Endodermal cell (in vitro differentiated cells): ENCODE data around the gene C1QTNF8. TPM values are rescaled to one million over a fixed set of nuclear protein-coding genes. Genes with fewer than 3 reads are reported as not detected.

Source experiments
- DNase-seq: peaks from one replicate; pipeline ENCODE4 v3.0.0-alpha.2; 2017
- H3K27ac ChIP-seq: 2 replicates; pipeline ENCODE4 v1.5.1; 2013; ENCODE audit warnings: mild to moderate bottlenecking, low read depth, low read length, moderate library complexity
- H3K27me3 ChIP-seq: 2 replicates; pipeline ENCODE4 v1.6.1; 2013; ENCODE audit warnings: mild to moderate bottlenecking, low read length, moderate library complexity; ENCODE audit not compliant: insufficient read depth, control insufficient read depth, poor library complexity, severe bottlenecking
- H3K36me3 ChIP-seq: 2 replicates; pipeline ENCODE4 v1.7.0; 2013; ENCODE audit warnings: mild to moderate bottlenecking, low read length, moderate library complexity; ENCODE audit not compliant: control insufficient read depth, insufficient read depth
- H3K4me1 ChIP-seq: one replicate; pipeline ENCODE4 v1.7.0; 2013; ENCODE audit warnings: low read length; ENCODE audit not compliant: control insufficient read depth, insufficient read depth
- H3K4me3 ChIP-seq: 2 replicates; pipeline ENCODE4 v1.5.1; 2013; ENCODE audit warnings: mild to moderate bottlenecking, low read length, moderate library complexity
- H3K9ac ChIP-seq: 2 replicates; pipeline ENCODE4 v1.6.1; 2013; ENCODE audit warnings: mild to moderate bottlenecking, low read length, moderate library complexity; ENCODE audit not compliant: poor library complexity, severe bottlenecking; ENCODE audit errors: extremely low read depth
- H3K9me3 ChIP-seq: 2 replicates; pipeline ENCODE4 v1.6.1; 2013; ENCODE audit warnings: mild to moderate bottlenecking, low read length, moderate library complexity; ENCODE audit not compliant: control insufficient read depth
- H3K27ac Mint-ChIP-seq: 2 replicates; pipeline ENCODE4 v1.8.0; 2020; ENCODE audit warnings: mixed read lengths
- H3K27me3 Mint-ChIP-seq: 2 replicates; pipeline ENCODE4 v1.8.0; 2021; ENCODE audit warnings: mild to moderate bottlenecking, mixed read lengths; ENCODE audit not compliant: insufficient read depth
- H3K36me3 Mint-ChIP-seq: 2 replicates; pipeline ENCODE4 v1.8.0; 2020; ENCODE audit warnings: low read depth, mixed read lengths
- H3K4me1 Mint-ChIP-seq: 2 replicates; pipeline ENCODE4 v1.8.0; 2020; ENCODE audit warnings: mixed read lengths
- H3K4me3 Mint-ChIP-seq: 2 replicates; pipeline ENCODE4 v1.8.0; 2020; ENCODE audit warnings: mild to moderate bottlenecking, moderate library complexity, mixed read lengths
- H3K9me3 Mint-ChIP-seq: 2 replicates; pipeline ENCODE4 v1.8.0; 2020; ENCODE audit warnings: mild to moderate bottlenecking, mixed read lengths
- WGBS, 2 experiments: methylation state at CpG; one replicate each; pipeline versions ENCODE4 v1.1.5 to v1.1.7; 2013; ENCODE audit warnings: missing lambda C conversion rate in 2 of 2, mixed read lengths in 1 of 2; ENCODE audit not compliant: insufficient coverage in 1 of 2, insufficient read length in 1 of 2; 5-methylcytosine and 5-hydroxymethylcytosine counted together
- total RNA-seq, 2 donors: library from RNA; stranded (reverse); fragmentation: NEBNext Ultra II Directional in 1 of 2; extraction: Animal tissue kit (Norgen Biotek cat#: 25700) in 1 of 2; gene quantifications; 2 replicates in 1 of 2; 3 replicates in 1 of 2; pipeline ENCODE4 v1.2.1, GENCODE V29; 2021
- TF ChIP-seq, protein P1 (sequence below): fragments of 200-600 bp; sonication (generic); conservative IDR thresholded peaks from 2 replicates; pipeline ENCODE4 v1.5.0; 2021; ENCODE audit warnings: antibody characterized with exemption, mild to moderate bottlenecking

C1QTNF8 gene
- total RNA-seq, 2 donors from 2014 or later, result 0.15 to 0.20 TPM

DNA sequence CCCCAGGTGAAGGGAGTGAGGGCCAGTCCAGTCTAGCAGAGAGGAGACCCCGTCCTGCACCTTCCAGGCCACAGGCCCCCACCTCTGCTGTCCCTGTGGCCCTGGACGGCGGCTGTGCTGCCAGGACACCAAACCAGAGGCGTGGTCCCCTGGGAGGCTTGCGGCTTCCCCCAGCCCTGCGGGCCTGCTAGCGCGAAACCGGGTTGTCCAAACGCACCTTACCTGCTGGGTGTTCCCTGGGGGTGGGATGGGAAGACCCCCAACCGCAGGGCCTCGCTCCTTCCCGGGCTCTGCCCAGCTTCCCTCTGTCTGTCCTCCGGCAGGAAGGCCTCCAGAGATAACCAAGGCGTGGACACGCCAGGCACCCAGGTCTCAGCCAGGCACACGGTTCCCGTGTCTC, 37.2 kb upstream of the C1QTNF8 start:
- no peaks in the 10 kb centered on the region for H3K27me3 ChIP-seq
- H3K9me3 ChIP-seq, result no peaks in the 10 kb centered on the region
- no peaks in the 10 kb centered on the region for H3K4me1 ChIP-seq
- Mint-ChIP-seq H3K4me1 (no peaks in the 10 kb centered on the region), H3K36me3 (no peaks in the 10 kb centered on the region), H3K27me3 (no peaks in the 10 kb centered on the region), H3K4me3 (no peak overlapping the region), H3K9me3 (no peaks in the 10 kb centered on the region), H3K27ac (no peak overlapping the region)
- TF ChIP-seq, protein P1, sequence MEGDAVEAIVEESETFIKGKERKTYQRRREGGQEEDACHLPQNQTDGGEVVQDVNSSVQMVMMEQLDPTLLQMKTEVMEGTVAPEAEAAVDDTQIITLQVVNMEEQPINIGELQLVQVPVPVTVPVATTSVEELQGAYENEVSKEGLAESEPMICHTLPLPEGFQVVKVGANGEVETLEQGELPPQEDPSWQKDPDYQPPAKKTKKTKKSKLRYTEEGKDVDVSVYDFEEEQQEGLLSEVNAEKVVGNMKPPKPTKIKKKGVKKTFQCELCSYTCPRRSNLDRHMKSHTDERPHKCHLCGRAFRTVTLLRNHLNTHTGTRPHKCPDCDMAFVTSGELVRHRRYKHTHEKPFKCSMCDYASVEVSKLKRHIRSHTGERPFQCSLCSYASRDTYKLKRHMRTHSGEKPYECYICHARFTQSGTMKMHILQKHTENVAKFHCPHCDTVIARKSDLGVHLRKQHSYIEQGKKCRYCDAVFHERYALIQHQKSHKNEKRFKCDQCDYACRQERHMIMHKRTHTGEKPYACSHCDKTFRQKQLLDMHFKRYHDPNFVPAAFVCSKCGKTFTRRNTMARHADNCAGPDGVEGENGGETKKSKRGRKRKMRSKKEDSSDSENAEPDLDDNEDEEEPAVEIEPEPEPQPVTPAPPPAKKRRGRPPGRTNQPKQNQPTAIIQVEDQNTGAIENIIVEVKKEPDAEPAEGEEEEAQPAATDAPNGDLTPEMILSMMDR, result no peak
- H3K36me3 ChIP-seq, result no peaks in the 10 kb centered on the region
- no peak overlapping the region for H3K9ac ChIP-seq
- no peak for DNase-seq
- no peak overlapping the region for H3K4me3 ChIP-seq
- 93 to 94% methylated on average over 14 to 18 of the region's 18 CpGs for WGBS, 2 experiments
- no peak overlapping the region for H3K27ac ChIP-seq

DNA sequence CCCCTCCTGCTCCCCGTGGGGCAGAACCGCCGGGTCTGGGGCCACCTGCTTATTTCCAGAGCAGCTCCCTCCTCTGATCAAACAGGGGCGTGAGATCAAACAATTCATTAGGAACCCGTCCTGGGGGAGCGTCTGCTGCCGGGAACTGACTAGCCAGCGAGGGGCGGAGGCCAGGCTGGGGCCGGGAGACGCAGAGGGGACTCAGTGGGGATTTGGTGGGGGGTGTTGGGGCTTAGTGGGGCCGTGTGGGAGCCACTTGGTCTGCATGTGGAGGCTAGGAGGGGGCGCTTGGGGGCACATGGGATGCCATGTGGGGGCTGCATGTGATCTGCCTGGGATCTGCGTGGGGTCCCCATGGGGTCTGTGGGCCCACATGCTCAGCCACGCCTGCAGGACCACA, 36.4 kb upstream of the C1QTNF8 start:
- 80 to 88% methylated on average over 3 to 15 of the region's 15 CpGs for WGBS, 2 experiments
- no peak overlapping the region for H3K27ac Mint-ChIP-seq

DNA sequence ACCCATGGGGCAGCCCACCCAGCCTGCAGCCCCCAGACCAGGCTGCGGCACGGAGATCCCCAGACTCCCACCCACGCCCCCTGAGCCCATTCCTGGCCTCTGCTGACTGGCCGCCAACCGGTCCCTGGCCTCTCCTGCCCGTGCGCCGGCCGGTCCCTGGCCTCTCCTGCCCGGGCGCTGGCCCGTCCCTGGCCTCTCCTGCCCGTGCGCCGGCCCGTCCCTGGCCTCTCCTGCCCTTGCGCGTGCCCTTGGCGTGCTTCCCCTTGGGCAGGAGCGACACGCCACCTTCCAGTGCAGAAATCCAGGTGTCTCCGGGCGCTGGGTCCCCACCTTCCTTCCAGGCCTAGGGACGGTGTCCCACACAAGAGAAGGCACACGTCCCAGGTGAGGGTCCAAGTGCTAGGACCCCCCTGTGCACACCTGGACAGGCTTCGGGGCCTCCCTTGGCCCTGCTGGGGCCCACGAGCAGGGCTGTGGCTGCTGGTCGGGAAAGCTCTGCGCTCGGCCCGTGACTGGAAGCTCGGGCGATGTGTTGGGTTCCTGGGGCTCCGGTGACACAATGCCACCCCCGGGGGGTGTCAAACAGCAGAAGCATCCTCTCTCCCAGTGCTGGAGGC, 35.4 kb upstream of the C1QTNF8 start:
- Histone ChIP-seq H3K4me3 (no peak overlapping the region), H3K4me1 (no peaks in the 10 kb centered on the region), H3K9ac (no peak overlapping the region), H3K27ac (no peak overlapping the region), H3K9me3 (no peaks in the 10 kb centered on the region), H3K27me3 (no peaks in the 10 kb centered on the region), H3K36me3 (no peaks in the 10 kb centered on the region)
- 94 to 96% methylated on average over 27 to 35 of the region's 35 CpGs for WGBS, 2 experiments
- TF ChIP-seq, protein P1, result no peak
- no peak for DNase-seq
- Mint-ChIP-seq H3K36me3 (no peaks in the 10 kb centered on the region), H3K4me1 (no peaks in the 10 kb centered on the region), H3K27ac (no peak overlapping the region), H3K4me3 (no peak overlapping the region), H3K9me3 (no peaks in the 10 kb centered on the region), H3K27me3 (no peaks in the 10 kb centered on the region)

More for the DNA sequence above, 36.4 kb upstream of the C1QTNF8 start:
- no peaks in the 10 kb centered on the region for H3K27me3 Mint-ChIP-seq
- Histone ChIP-seq H3K27ac (no peak overlapping the region), H3K4me3 (no peak overlapping the region), H3K4me1 (no peaks in the 10 kb centered on the region), H3K36me3 (no peaks in the 10 kb centered on the region), H3K9me3 (no peaks in the 10 kb centered on the region), H3K9ac (no peak overlapping the region), H3K27me3 (no peaks in the 10 kb centered on the region)
- no peak for DNase-seq
- H3K4me3 Mint-ChIP-seq, result no peak overlapping the region
- no peaks in the 10 kb centered on the region for H3K4me1 Mint-ChIP-seq
- no peaks in the 10 kb centered on the region for H3K9me3 Mint-ChIP-seq
- no peaks in the 10 kb centered on the region for H3K36me3 Mint-ChIP-seq
- TF ChIP-seq, protein P1, result no peak
